ENCODE measurements around the gene NNT.

The NNT gene

DNA sequence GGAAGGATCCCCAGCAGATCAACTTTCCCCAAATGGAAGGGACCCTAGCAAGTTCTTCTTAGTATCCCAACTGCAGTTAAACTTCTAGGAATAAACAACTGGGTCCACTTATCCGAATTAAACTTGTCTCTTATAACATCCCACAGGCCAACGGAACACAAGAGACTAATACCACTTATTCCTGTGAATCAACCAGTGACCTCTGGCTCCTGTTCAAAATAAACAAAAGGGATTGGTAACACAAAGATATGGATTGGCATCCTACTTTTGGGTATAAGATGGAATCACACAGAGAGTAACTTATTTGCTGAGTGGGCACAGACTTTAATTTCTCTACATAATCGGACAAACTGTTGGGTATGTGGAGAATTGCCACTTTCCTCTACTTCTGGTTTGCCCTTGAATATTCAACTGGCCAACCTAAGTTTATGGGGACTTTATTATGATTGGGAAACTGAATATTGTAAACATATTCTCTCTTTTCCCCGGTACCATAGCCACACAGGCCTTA is 33.7 kb upstream of the NNT start:
- no peak overlapping the region for H3K4ac ChIP-seq (ENCODE audit: low read depth in 1 of 2, low read length in 2 of 2)
- H2AK5ac ChIP-seq (ENCODE audit: low read length, severe bottlenecking), result no peak overlapping the region
- H3K9me3 ChIP-seq (ENCODE audit: control insufficient read depth, low read length), result no peaks in the 10 kb centered on the region
- no peak overlapping the region for H3K27ac ChIP-seq (ENCODE audit: low read length, poor library complexity, severe bottlenecking)
- no peak overlapping the region for H4K8ac ChIP-seq (ENCODE audit: low read length)
- H2BK5ac ChIP-seq (ENCODE audit: low read depth, low read length, poor library complexity, severe bottlenecking), result no peak overlapping the region
- no peak overlapping the region for H3K14ac ChIP-seq (ENCODE audit: low read length in 2 of 2)
- no peaks in the 10 kb centered on the region for H3K79me1 ChIP-seq (replicated peaks; ENCODE audit: low read length, poor library complexity, severe bottlenecking)
- no peak for DNase-seq
- H2AFZ ChIP-seq (ENCODE audit: low read depth, low read length), result no peak overlapping the region
- 96% methylated on average over 2 of the region's 4 CpGs for WGBS
- no peak overlapping the region for H3K9ac ChIP-seq (ENCODE audit: low read length)
- no peak overlapping the region for H2BK120ac ChIP-seq (ENCODE audit: low read depth, low read length)
- no peaks in the 10 kb centered on the region for H3K36me3 ChIP-seq (ENCODE audit: control insufficient read depth in 1 of 2, insufficient read depth in 2 of 2, low read depth in 1 of 2, low read length in 2 of 2)
- H3K27me3 ChIP-seq (ENCODE audit: control insufficient read depth in 1 of 2, insufficient read depth in 1 of 2, low read length in 2 of 2), result no peaks in the 10 kb centered on the region
- no peak overlapping the region for H3K4me2 ChIP-seq (ENCODE audit: low read length, poor library complexity, severe bottlenecking)
- no peak overlapping the region for H3K18ac ChIP-seq (ENCODE audit: low read depth in 1 of 2, low read length in 2 of 2)
- H3K23ac ChIP-seq (ENCODE audit: low read length in 2 of 2), result no peak overlapping the region
- no peak overlapping the region for H2BK15ac ChIP-seq (ENCODE audit: low read depth, poor library complexity, severe bottlenecking)
- no peak overlapping the region for H4K91ac ChIP-seq (ENCODE audit: low read length)
- no peak overlapping the region for H3K4me3 ChIP-seq (ENCODE audit: insufficient read depth in 1 of 2, low read depth in 1 of 2, low read length in 2 of 2)
- no peak overlapping the region for H2BK12ac ChIP-seq (ENCODE audit: low read length in 2 of 2)
- H3K4me1 ChIP-seq (ENCODE audit: control insufficient read depth, insufficient read depth, low read depth, low read length), result no peaks in the 10 kb centered on the region

- H3K9ac ChIP-seq (ENCODE audit: low read length), result peak overlapping the region; percentile 79
- H3K4ac ChIP-seq (ENCODE audit: low read depth in 1 of 2, low read length in 2 of 2), result no peak overlapping the region
- H2AFZ ChIP-seq (ENCODE audit: low read depth, low read length), result no peak overlapping the region
- no peaks in the 10 kb centered on the region for H3K27me3 ChIP-seq (ENCODE audit: control insufficient read depth in 1 of 2, insufficient read depth in 1 of 2, low read length in 2 of 2)
- no peaks in the 10 kb centered on the region for H3K79me1 ChIP-seq (replicated peaks; ENCODE audit: low read length, poor library complexity, severe bottlenecking)
- H2BK12ac ChIP-seq (ENCODE audit: low read length in 2 of 2), result no peak overlapping the region
- peak overlapping the region in 1 of 2 experiments; percentile 66 for H3K4me3 ChIP-seq (ENCODE audit: insufficient read depth in 1 of 2, low read depth in 1 of 2, low read length in 2 of 2)
- H3K4me2 ChIP-seq (ENCODE audit: low read length, poor library complexity, severe bottlenecking), result no peak overlapping the region
- no peak overlapping the region for H3K18ac ChIP-seq (ENCODE audit: low read depth in 1 of 2, low read length in 2 of 2)
- no peak overlapping the region for H4K8ac ChIP-seq (ENCODE audit: low read length)
- H4K91ac ChIP-seq (ENCODE audit: low read length), result no peak overlapping the region
- no peaks in the 10 kb centered on the region for H3K9me3 ChIP-seq (ENCODE audit: control insufficient read depth, low read length)
- H2BK15ac ChIP-seq (ENCODE audit: low read depth, poor library complexity, severe bottlenecking), result no peak overlapping the region
- H3K36me3 ChIP-seq (ENCODE audit: control insufficient read depth in 1 of 2, insufficient read depth in 2 of 2, low read depth in 1 of 2, low read length in 2 of 2), result peaks cover 0 to 1% of the 10 kb centered on the region in 2 experiments
- H3K14ac ChIP-seq (ENCODE audit: low read length in 2 of 2), result no peak overlapping the region
- no peak overlapping the region for H3K27ac ChIP-seq (ENCODE audit: low read length, poor library complexity, severe bottlenecking)
- no peak overlapping the region for H2BK120ac ChIP-seq (ENCODE audit: low read depth, low read length)
- 98% methylated on average over 5 of the region's 8 CpGs for WGBS
- no peak for DNase-seq
- no peaks in the 10 kb centered on the region for H3K4me1 ChIP-seq (ENCODE audit: control insufficient read depth, insufficient read depth, low read depth, low read length)
- no peak overlapping the region for H2AK5ac ChIP-seq (ENCODE audit: low read length, severe bottlenecking)
- H2BK5ac ChIP-seq (ENCODE audit: low read depth, low read length, poor library complexity, severe bottlenecking), result no peak overlapping the region
- H3K23ac ChIP-seq (ENCODE audit: low read length in 2 of 2), result no peak overlapping the region
These were observed 32.4 kb upstream of the NNT start for GRCh38 chr5:43570450-43571158.

DNA sequence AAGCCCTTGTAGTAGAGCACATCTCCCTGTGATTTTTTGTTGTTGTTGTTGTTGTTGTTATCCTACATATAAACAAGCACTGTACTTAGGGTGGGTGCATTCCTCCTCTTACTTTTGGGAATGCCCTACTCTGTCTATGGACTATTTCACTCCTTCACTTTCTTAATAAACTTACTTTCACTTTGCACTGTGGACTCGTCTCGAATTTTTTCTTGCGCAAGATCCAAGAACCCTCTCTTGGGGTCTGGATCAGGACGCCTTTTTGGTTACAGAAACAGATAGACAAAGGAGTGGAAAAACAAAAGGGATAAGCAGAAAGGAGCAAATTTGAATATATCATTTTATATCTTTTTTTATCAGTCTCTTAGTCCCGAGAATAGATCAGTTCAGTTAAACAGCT is 31.7 kb upstream of the NNT start:
- H3K4me1 ChIP-seq (ENCODE audit: control insufficient read depth, insufficient read depth, low read depth, low read length), result no peaks in the 10 kb centered on the region
- no peak overlapping the region for H4K8ac ChIP-seq (ENCODE audit: low read length)
- H2AFZ ChIP-seq (ENCODE audit: low read depth, low read length), result no peak overlapping the region
- no peak overlapping the region for H2BK120ac ChIP-seq (ENCODE audit: low read depth, low read length)
- no peak overlapping the region for H3K4me2 ChIP-seq (ENCODE audit: low read length, poor library complexity, severe bottlenecking)
- no peak overlapping the region for H3K14ac ChIP-seq (ENCODE audit: low read length in 2 of 2)
- H3K23ac ChIP-seq (ENCODE audit: low read length in 2 of 2), result no peak overlapping the region
- H2BK12ac ChIP-seq (ENCODE audit: low read length in 2 of 2), result no peak overlapping the region
- H2BK5ac ChIP-seq (ENCODE audit: low read depth, low read length, poor library complexity, severe bottlenecking), result no peak overlapping the region
- H3K9me3 ChIP-seq (ENCODE audit: control insufficient read depth, low read length), result no peaks in the 10 kb centered on the region
- H3K27me3 ChIP-seq (ENCODE audit: control insufficient read depth in 1 of 2, insufficient read depth in 1 of 2, low read length in 2 of 2), result no peaks in the 10 kb centered on the region
- no peak overlapping the region for H3K27ac ChIP-seq (ENCODE audit: low read length, poor library complexity, severe bottlenecking)
- H3K4ac ChIP-seq (ENCODE audit: low read depth in 1 of 2, low read length in 2 of 2), result no peak overlapping the region
- H3K36me3 ChIP-seq (ENCODE audit: control insufficient read depth in 1 of 2, insufficient read depth in 2 of 2, low read depth in 1 of 2, low read length in 2 of 2), result peaks cover 0 to 2% of the 10 kb centered on the region in 2 experiments
- H3K18ac ChIP-seq (ENCODE audit: low read depth in 1 of 2, low read length in 2 of 2), result no peak overlapping the region
- no CpG with 5 or more reads among the region's 5 CpGs for WGBS
- H3K9ac ChIP-seq (ENCODE audit: low read length), result peak overlapping the region; percentile 79
- no peak for DNase-seq
- peak overlapping the region in 1 of 2 experiments; percentile 66 for H3K4me3 ChIP-seq (ENCODE audit: insufficient read depth in 1 of 2, low read depth in 1 of 2, low read length in 2 of 2)
- H3K79me1 ChIP-seq (replicated peaks; ENCODE audit: low read length, poor library complexity, severe bottlenecking), result no peaks in the 10 kb centered on the region
- H2AK5ac ChIP-seq (ENCODE audit: low read length, severe bottlenecking), result no peak overlapping the region
- no peak overlapping the region for H4K91ac ChIP-seq (ENCODE audit: low read length)
- H2BK15ac ChIP-seq (ENCODE audit: low read depth, poor library complexity, severe bottlenecking), result no peak overlapping the region

GRCh38 chr5:43572357-43572756 is 30.6 kb upstream of the NNT start:
- Histone ChIP-seq H4K91ac (ENCODE audit: low read length) (no peak overlapping the region), H2BK120ac (ENCODE audit: low read depth, low read length) (no peak overlapping the region), H3K27ac (ENCODE audit: low read length, poor library complexity, severe bottlenecking) (no peak overlapping the region), H2BK15ac (ENCODE audit: low read depth, poor library complexity, severe bottlenecking) (no peak overlapping the region), H4K8ac (ENCODE audit: low read length) (no peak overlapping the region), H3K4me3 (ENCODE audit: insufficient read depth in 1 of 2, low read depth in 1 of 2, low read length in 2 of 2) (no peak overlapping the region), H2BK5ac (ENCODE audit: low read depth, low read length, poor library complexity, severe bottlenecking) (no peak overlapping the region), H3K4ac (ENCODE audit: low read depth in 1 of 2, low read length in 2 of 2) (no peak overlapping the region), H3K18ac (ENCODE audit: low read depth in 1 of 2, low read length in 2 of 2) (no peak overlapping the region), H3K4me1 (ENCODE audit: control insufficient read depth, insufficient read depth, low read depth, low read length) (no peaks in the 10 kb centered on the region), H3K9me3 (ENCODE audit: control insufficient read depth, low read length) (no peaks in the 10 kb centered on the region), H2AK5ac (ENCODE audit: low read length, severe bottlenecking) (no peak overlapping the region), H3K27me3 (ENCODE audit: control insufficient read depth in 1 of 2, insufficient read depth in 1 of 2, low read length in 2 of 2) (no peaks in the 10 kb centered on the region), H3K36me3 (ENCODE audit: control insufficient read depth in 1 of 2, insufficient read depth in 2 of 2, low read depth in 1 of 2, low read length in 2 of 2) (peaks cover 0 to 2% of the 10 kb centered on the region in 2 experiments), H3K79me1 (replicated peaks; ENCODE audit: low read length, poor library complexity, severe bottlenecking) (peaks cover 4% of the 10 kb centered on the region), H3K23ac (ENCODE audit: low read length in 2 of 2) (no peak overlapping the region), H3K4me2 (ENCODE audit: low read length, poor library complexity, severe bottlenecking) (no peak overlapping the region), H2BK12ac (ENCODE audit: low read length in 2 of 2) (no peak overlapping the region), H3K9ac (ENCODE audit: low read length) (peak overlapping the region; percentile 79), H3K14ac (ENCODE audit: low read length in 2 of 2) (no peak overlapping the region), H2AFZ (ENCODE audit: low read depth, low read length) (no peak overlapping the region)
- no CpG with 5 or more reads among the region's 2 CpGs for WGBS
- no peak for DNase-seq
